Epidermal melanocyte (primary cell): Measurements from ENCODE around the gene PARD6G.
"Not testable (repeated sequence)": the region's sequence is repeated elsewhere in the genome, so short reads cannot be mapped to it uniquely, and the experiment has no call there.

Source experiments
- DNase-seq: peaks from one replicate; pipeline ENCODE4 v3.0.0; 2011; ENCODE audit warnings: low spot score; ENCODE audit not compliant: insufficient read length

Gene PARD6G, protein sequence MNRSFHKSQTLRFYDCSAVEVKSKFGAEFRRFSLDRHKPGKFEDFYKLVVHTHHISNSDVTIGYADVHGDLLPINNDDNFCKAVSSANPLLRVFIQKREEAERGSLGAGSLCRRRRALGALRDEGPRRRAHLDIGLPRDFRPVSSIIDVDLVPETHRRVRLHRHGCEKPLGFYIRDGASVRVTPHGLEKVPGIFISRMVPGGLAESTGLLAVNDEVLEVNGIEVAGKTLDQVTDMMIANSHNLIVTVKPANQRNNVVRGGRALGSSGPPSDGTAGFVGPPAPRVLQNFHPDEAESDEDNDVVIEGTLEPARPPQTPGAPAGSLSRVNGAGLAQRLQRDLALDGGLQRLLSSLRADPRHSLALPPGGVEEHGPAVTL

GRCh38 chr18:80247393-80247841 lies at the start of gene PARD6G:
Gene PARD6G (minus strand): TSS chr18:80247514. CDS start chr18:80247348, 166 bp downstream.
- peak; percentile 79 for DNase-seq

- not testable (repeated sequence) for DNase-seq
These were observed 15.1 kb upstream of the PARD6G start for GRCh38 chr18:80262241-80263033.

GRCh38 chr18:80259610-80260009 lies 12.3 kb upstream of the PARD6G start:
- DNase-seq, result no peak

DNA sequence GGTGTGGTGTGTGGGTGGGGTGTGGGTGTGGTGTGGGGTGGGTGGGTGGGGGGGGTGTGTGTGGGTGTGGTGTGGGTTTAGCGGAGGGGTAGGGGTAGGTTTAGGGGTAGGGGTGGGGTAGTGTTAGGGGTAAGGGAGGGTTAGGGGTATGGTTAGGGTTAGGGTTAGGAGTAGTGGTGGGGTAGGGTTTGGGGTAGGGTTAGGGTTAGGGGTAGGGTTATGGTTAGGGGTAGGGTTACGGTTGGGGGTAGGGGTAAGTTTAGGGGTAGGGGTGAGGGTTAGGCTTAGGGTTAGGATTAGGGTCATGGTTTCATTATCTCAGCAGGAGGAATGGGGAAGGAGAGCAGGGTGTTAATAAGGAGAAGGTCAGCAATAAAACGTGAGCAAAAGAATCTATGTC lies 11.3 kb upstream of the PARD6G start:
- no peak for DNase-seq

GRCh38 chr18:80257579-80258543 lies 10.5 kb upstream of the PARD6G start:
- DNase-seq, result peak; percentile 46

DNA sequence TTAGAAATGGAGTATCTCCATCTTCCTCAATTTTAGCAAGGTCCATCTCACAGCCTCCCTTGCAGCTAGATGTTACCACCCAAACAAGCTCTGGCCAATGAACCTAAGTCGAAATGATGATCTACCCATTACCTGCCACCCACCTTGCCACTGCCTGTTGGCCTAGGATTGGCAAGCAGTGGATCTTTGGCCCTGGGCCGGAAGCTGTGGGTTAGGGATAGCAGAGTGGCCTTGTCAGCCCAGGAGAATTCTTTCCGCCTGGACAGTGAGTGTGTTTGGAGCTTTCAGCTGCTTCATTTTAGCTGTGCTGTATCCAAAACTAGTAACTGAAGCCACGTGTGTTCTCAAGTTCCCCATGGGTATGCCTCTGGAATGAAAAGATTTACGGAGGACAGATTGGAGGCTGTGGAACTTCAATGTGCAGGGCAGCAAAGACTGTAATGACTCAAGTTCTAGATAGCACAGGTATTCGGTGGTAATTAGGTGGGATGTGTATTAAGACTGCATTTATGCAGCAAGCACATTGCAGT lies 7.7 kb upstream of the PARD6G start:
- no peak for DNase-seq

- no peak for DNase-seq
These were observed 6.7 kb upstream of the PARD6G start for GRCh38 chr18:80253871-80254492.

DNA sequence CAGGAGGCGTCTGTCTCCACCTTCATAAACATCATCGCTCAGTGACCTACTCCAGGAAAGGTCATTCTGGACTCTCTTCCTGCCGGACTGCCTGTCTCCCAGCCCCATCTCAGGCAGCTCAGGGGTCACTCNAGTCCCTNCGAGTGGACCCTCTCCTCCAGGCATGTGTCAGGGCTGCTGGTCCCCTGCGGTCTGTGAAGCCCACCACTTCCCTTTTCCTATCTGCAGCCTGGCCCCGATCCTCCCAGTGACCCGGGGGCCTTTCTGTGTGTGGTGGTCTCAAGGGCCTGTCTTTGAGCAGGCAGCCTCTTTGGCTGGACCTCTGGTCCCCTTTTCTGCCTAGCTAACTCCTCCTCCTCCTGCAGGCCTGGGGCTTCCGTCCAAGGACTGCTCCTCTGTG lies 5.9 kb upstream of the PARD6G start:
- DNase-seq, result no peak

DNA sequence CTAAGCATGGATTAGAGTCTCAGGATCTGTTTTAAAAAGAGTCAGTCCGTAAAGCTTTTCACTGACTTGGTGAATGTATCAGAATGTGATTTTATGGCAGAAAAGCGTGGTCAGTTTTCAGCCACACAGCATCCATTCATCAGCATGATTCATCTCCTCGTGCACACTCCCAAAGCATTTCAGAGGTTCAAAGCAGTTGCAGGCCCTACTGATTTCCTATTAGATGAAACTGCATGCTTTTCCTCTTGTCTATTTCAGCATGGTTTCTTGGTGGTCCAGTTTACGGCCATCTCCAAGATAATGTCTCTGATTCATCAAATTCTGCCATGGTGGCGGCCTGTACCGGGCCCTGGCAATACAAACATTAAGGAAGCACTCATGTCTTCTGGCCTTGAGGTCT lies 4.8 kb upstream of the PARD6G start:
- peak; percentile 39 for DNase-seq

DNA sequence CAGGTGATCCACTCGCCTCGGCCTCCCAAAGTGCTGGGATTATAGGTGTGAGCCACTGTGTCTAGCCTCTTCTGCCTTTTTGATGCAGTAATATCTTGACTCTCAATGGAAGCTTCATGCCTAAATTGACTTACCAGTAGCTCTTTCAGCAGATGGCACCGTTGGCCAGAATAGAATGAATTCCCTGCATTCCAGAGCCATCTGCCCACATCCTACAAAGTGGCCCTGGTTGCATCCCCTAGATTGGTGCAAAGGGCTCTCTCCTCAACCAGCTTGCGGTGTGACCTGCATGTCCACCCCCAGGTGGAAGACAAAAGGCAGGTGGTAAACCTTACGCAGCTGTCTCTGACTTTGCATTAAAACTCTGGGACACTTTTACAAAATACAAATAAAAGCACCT lies 4.4 kb upstream of the PARD6G start:
- DNase-seq, result no peak

GRCh38 chr18:80250740-80251364 lies 3.5 kb upstream of the PARD6G start:
- no peak for DNase-seq

- no peak for DNase-seq
These were observed 2.1 kb upstream of the PARD6G start for GRCh38 chr18:80249217-80250093.

DNA sequence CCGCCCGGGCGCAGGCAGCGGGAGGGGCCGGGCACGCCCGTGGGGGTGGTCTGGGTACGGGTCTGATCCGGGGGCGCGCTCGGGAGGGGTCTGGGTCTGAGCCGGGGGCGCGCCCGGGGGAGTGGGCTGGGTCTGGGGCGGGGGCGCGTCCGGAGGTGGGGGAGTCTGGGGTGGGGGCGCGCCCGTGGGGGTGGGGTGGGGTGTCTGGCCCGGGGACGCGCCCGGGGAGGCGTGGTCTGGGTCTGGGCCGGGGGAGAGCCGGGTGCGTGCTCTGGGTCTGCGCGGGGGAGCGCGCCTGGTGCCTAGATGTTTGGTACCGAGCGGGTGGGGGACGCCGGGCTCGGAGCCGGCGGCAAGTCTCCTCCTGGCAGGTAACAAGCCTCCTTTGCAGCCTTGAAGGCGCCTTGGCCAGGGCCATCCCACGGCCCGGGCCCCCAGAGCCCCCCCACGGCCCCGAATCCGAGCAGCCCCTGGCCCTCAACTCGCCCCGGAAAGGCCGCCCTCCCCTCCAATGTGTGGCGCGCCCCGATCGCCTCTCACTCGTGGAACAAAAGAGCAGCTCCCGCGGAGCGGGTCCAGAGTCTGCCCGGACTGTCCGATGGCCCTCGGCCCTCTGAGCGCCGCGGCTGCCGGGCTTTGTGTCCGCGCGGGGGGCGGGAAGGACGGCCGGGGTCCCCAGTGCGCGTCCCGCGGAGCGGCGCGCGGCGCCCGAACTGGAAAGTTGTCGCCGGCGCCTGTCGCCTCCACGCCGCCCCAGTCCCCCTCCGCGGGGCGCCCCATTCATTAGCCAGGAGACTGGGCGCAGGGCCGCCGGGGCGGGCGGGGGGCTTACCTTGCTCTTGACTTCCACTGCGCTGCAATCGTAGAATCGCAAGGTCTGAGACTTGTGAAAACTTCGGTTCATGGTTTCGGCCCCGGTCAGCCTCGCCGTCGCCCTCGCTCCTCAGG lies 595 bp downstream of the PARD6G start:
- DNase-seq, result no peak

- no peak for DNase-seq
These were observed 1.4 kb downstream of the PARD6G start for GRCh38 chr18:80245781-80246444.

GRCh38 chr18:80244956-80245730 lies 2.2 kb downstream of the PARD6G start:
- no peak for DNase-seq

DNA sequence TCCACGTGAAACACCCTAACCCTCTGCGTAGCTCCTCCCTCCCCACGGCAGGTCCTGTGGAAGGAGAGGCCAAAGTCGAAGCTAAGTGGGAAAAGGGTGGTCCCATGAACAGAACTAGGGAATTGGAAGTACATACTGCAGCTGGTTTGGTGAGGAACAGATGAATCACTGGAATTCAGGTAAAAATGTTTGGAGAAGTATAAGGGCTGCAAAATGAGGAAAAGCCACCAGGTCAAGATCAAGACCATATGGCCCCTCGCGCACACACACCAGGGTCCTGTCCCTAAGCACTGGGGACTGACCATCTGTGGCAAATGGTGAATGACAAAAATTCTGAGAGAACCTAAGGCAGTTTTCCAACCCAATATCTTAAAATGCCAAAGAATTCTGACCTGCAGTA lies 3.1 kb downstream of the PARD6G start:
- no peak for DNase-seq

DNA sequence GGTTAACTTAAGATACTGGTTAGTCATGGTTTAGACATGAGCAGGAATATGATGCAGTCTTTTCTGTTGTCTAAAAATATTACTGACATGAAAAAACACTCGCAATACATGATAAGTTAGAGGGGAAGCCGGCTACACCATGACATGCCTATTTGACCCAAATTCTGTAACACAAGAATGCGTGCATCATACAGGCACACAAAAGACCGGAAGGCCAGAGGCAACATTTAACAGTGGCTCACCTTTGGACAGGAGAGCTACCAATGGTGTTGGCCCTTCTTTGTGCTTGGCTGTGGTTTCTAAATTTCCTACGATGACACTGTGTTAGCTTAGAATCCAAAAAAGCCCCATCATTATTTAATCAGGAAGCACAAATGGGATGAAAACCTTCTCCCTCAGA lies 4.1 kb downstream of the PARD6G start:
- DNase-seq, result no peak
